GM15510 (cell line): ENCODE results near the gene CASQ2.

Experiments used
- POLR2A ChIP-seq: IDR thresholded peaks from 3 replicates; pipeline ENCODE4 v1.6.1; 2011; ENCODE audit warnings: borderline replicate concordance; ENCODE audit not compliant: insufficient read length; ENCODE audit errors: extremely low read depth

The CASQ2 gene

DNA sequence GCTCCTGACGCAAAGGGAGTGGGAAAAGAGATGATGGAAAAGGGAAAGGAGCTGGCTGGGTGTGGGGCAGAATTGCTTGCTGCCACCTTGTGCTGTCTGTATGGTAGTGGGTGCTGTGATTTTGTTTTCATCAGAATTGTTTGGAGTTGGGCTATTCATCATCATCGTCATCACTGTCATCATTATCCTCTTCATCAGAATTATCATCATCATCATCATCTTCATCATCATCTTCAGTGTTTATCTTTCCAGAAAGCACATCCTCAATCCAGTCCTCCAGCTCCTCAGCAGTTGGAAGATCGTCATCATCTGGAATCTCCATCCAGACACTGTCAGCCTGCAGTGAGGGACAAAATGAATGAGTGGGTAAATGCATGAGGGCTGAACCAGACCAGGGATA is 67.4 kb downstream of the CASQ2 start:
- no peak for TF ChIP-seq POLR2A

- TF ChIP-seq POLR2A, result no peak
These were observed 70.9 kb downstream of the CASQ2 start for GRCh38 chr1:115697619-115698018.

DNA sequence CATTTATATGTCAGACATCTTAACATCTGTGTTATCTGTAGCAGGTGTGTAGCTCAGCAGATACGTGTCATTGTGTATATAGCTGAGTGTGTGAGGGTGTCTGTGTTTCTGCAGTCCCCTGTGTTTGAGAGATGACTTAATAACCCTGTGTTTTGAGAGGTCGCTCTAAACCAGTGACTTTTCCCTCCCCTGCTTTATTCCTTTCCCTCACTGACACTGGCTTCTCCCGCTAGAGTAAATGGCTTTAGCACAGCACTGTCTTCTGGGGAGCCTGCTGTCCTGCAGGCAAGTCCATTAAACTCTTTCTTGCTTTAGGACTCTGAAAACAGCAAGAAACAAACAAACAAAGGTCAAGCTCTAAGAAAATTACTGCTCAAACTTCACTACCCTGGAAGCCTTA is 73.7 kb downstream of the CASQ2 start:
- TF ChIP-seq POLR2A, result no peak

DNA sequence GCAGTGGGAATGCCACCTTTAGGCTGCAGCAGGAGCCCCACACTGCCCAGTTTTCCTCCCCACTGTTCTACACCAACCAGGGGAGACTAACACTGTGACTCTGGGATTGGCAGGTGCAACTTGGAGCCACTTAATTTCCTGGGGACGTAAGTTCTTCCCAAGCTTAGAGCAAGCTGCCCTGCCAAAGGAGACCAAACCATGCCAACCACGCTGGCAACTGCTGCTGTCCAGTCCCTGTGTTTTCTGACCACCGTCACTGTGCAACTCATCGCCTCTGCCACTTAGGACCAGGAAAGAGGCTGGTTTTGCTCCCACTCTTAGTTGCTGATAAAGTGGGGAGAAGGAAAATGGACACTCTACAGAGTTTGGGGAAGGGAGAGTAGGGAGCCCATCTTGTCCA is 76.3 kb downstream of the CASQ2 start:
- no peak for TF ChIP-seq POLR2A

- no peak for TF ChIP-seq POLR2A
These were observed 77.5 kb downstream of the CASQ2 start for GRCh38 chr1:115690972-115691371.

GRCh38 chr1:115687744-115688143 is 80.8 kb downstream of the CASQ2 start:
- TF ChIP-seq POLR2A, result no peak

DNA sequence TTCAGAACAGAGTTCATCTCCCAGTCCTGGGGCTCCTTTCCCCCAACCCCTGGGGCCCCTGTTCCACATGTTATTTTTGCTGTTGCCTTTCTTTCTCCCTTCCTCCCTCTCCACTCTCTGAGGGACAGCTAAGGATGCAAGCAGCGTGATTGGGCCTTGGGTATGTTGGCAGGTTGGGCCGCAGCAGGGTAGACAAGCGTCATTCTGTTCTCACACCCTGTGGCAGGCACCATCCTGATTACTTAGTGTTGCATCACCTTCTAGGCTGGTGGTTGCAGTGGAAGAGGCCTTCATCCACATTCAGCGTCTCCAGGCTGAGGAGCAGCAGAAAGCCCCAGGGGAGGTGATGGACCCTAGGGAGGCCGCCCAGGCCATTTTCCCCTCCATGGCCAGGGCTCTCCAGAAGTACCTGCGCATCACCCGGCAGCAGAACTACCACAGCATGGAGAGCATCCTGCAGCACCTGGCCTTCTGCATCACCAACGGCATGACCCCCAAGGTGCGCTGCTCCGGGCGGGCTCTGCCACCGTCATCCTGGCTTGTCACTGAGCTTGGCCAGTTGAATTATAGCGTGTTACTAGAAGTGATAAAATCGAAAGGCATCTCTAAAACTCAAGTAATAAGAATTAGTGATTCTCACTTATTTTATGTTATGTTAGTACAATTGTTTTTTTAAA is 83.3 kb downstream of the CASQ2 start:
- TF ChIP-seq POLR2A, result no peak

GRCh38 chr1:115682792-115683191 is 85.7 kb downstream of the CASQ2 start:
- TF ChIP-seq POLR2A, result no peak

- TF ChIP-seq POLR2A, result no peak
These were observed 87.8 kb downstream of the CASQ2 start for GRCh38 chr1:115680730-115681111.

DNA sequence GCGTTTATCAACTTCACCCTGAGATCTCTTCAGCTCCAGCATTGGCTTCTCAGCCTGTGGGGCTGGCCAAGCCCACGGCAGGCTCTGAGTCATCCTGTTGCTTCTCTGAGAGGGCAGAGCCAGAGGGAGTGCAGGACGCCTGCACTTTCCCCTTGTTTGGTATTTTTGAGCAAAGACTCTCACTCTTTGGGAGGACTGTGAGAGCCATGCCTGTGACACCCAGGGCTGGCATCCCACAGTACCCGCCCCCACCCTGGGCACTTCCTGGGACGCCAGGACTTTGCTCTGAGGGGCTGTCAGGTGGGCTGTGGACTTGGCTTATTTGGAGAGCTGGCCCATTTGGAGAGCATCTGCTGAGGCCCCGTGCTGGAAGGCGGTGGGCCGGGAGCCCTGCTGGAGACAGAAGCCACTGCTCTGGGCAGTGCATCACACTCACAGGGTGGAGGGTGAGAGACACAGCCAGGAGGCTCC is 89.3 kb downstream of the CASQ2 start:
- TF ChIP-seq POLR2A, result no peak

DNA sequence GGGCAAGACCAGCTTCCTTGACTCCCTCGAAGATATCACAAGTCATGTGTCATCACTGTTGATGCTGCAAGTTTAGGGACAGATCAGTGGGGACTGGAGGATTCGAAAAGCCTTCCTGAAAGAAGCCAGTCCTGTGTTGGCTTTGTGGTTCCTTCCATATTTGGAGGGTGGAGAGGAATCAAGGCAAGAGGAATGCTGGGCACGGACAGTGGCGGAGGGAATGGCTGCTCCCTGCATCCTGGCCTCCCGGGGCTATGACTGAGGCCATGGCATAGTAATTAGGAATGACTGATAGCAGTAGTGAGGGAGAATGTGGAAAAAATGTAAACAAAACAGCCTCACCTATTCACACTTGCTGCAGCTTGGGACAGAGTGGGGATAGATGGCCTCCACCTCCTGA is 90.4 kb downstream of the CASQ2 start:
- no peak for TF ChIP-seq POLR2A

DNA sequence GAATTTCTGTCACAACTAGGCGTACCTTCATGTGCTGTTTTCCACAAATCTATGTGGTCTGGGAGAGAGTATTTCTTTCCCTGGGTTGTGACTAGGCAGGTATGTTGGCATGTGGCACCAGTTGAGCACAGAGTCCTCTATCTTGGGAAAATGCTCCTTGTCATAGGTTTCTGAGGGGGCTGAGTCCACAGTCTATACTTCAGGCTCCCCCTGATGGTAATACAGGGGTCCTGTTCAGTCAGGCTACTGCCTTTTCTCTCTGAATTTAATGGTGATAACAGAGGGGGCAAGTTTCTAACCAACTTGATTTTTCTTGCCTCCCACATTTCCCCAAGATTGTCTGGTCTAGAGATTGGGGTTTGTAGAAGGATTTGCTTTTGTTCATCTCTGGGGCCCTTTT is 90.9 kb downstream of the CASQ2 start:
- TF ChIP-seq POLR2A, result no peak

DNA sequence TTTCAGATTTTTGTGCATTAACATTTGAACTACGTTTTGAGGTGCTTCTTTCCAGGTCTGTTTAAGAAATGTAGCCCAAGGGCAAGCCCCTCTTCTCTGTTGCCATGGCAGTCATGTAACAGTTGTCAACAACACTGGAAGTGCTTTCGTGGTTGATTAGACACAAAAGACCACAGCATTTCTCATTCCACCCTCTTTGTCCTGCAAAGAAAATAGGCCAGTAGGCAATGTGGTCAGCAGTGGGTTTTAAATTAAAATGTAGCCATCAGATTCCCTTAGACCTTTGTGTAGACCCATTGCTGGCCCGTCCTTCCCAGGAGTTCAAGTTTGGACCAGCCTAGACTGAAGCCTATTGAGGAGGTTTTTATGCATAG is 91.3 kb downstream of the CASQ2 start:
- no peak for TF ChIP-seq POLR2A

- TF ChIP-seq POLR2A, result no peak
These were observed 91.9 kb downstream of the CASQ2 start for GRCh38 chr1:115676498-115677181.

DNA sequence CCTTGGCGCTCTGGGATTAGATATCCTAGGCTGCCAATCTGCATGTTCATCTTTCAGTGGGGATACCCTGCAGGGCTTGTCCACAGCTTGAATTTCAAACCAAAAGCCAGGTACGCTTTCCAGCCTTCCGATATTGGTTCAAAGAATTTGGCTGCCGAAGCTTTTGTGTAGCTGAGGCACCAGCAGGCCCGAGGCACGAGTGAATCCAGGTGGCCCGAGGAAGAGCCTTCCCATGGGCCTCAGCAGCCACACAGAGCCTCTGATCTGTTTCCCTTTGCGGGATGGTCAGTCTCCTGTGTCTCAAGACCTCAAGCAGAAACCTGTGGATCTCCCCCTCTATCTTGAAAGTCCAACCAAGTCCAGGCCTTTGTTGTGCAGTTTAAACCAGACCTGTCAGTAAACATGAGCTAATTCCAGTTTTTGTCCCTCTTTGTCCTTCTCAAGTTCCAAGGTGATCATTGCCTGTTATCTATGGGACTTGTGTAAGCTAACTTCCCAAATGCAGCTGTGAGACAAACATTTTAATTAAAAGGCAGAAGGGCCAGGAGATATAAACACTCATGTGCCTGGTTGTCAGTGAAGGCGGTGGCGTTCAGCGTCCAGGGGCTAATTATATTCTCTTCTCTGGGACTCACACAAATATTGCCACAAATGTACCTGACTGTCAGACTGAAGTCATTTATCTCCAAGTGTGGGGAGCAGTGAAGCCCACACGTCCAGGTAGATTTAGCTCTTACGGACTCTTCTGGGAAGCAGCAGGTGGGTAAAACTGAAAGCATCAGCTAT is 96.1 kb downstream of the CASQ2 start:
- no peak for TF ChIP-seq POLR2A
